HCT116 (cell line): ENCODE results near the gene UBA52. TPM values are rescaled to one million over a fixed set of nuclear protein-coding genes. Genes with fewer than 3 reads are reported as not detected.

Source experiments
- ATAC-seq: fragments of 200-7000 bp; cut with Tn5 transposase; 2 replicates; pipeline ENCODE4 v1.9.1; 2020; ENCODE audit warnings: mild to moderate bottlenecking, moderate library complexity
- BruUV-seq: library from RNA; stranded (reverse); fragments of 400-500 nt; replicated peaks from 2 replicates; lab custom pipeline; 2021; lab: Mats Ljungman, UMichigan
- CTCF ChIA-PET: fragments of 300-600 bp; sonication (Branson Sonifier 250); formaldehyde crosslinking; loops from one replicate; lab custom pipeline; 2021; ENCODE audit warnings: antibody characterized with exemption; lab: Charles Lee
- POLR2A ChIA-PET: fragments of 300-600, 350-600 bp; sonication (Branson Sonifier 250); formaldehyde crosslinking; loops from one replicate; lab custom pipeline; 2021; ENCODE audit warnings: antibody characterized with exemption; lab: Charles Lee
- RAD21 ChIA-PET, 2 experiments: fragments of 300-600 bp; sonication (Branson Sonifier 250); formaldehyde crosslinking; loops; one replicate each; lab custom pipeline; 2023; ENCODE audit warnings: low total read pairs in 2 of 2; ENCODE audit not compliant: uncharacterized antibody in 2 of 2, unreplicated experiment in 2 of 2, low non-redundant PET in 1 of 2; lab: Charles Lee
- DNase-seq: peaks from one replicate; pipeline ENCODE4 v3.0.0-alpha.2; 2010; ENCODE audit warnings: low read depth, low spot score
- H2AFZ ChIP-seq: fragments of 200-600 bp; shearing (Covaris generic), sonication (generic); 2 replicates; pipeline ENCODE4 v1.6.1; 2017; ENCODE audit warnings: low read depth, mixed run types, mixed read lengths, antibody characterized with exemption, low read length; ENCODE audit not compliant: poor library complexity, severe bottlenecking
- H3K27ac ChIP-seq: 2 replicates; pipeline ENCODE4 v1.5.1; 2012; ENCODE audit warnings: low read depth, low read length
- H3K27me3 ChIP-seq: fragments of 200-600 bp; sonication (generic); 2 replicates; pipeline ENCODE4 v1.6.1; 2016; ENCODE audit warnings: mixed run types, low read length, mixed read lengths; ENCODE audit not compliant: insufficient read depth
- H3K36me3 ChIP-seq, 2 experiments: fragments of 200-500 bp in 1 of 2; fragments of 200-600 bp in 1 of 2; sonication (Bioruptor generic) in 1 of 2; sonication (generic) in 1 of 2; 2 replicates each; pipeline versions ENCODE4 v1.5.1 to v1.6.1; 2014 to 2016; ENCODE audit warnings: low read length in 2 of 2, inconsistent platforms in 1 of 2, mixed read lengths in 1 of 2, mixed run types in 1 of 2; ENCODE audit not compliant: insufficient read depth in 2 of 2, control insufficient read depth in 1 of 2
- H3K4me1 ChIP-seq, 2 experiments: fragments of 200-600 bp in 1 of 2; sonication (generic) in 1 of 2; 2 replicates each; pipeline versions ENCODE4 v1.5.1 to v1.6.1; 2012 to 2017; ENCODE audit warnings: low read length in 2 of 2, inconsistent platforms in 1 of 2, mild to moderate bottlenecking in 1 of 2, mixed read lengths in 1 of 2, mixed run types in 1 of 2, moderate library complexity in 1 of 2; ENCODE audit not compliant: insufficient read depth in 2 of 2, control insufficient read depth in 1 of 2
- H3K4me2 ChIP-seq: fragments of 200-600 bp; sonication (generic); 2 replicates; pipeline ENCODE4 v1.6.1; 2017; ENCODE audit warnings: mixed run types, low read length, mixed read lengths
- H3K4me3 ChIP-seq, 2 experiments: fragments of 200-600 bp in 1 of 2; sonication (generic) in 1 of 2; replicated peaks in 1 of 2; 2 replicates each; pipeline ENCODE4 v1.5.1; 2011 to 2016; ENCODE audit warnings: low read length in 2 of 2, control low read depth in 1 of 2, low read depth in 1 of 2, mild to moderate bottlenecking in 1 of 2, mixed read lengths in 1 of 2, mixed run types in 1 of 2
- H3K79me2 ChIP-seq: fragments of 200-600 bp; sonication (generic); 2 replicates; pipeline ENCODE4 v1.6.1; 2017; ENCODE audit warnings: mild to moderate bottlenecking, mixed run types, low read length, moderate library complexity, mixed read lengths; ENCODE audit not compliant: insufficient read depth
- H3K9ac ChIP-seq: fragments of 200-600 bp; sonication (generic); 2 replicates; pipeline ENCODE4 v1.6.1; 2016; ENCODE audit warnings: low read length, mixed read lengths
- H3K9me2 ChIP-seq: fragments of 200-600 bp; sonication (generic), shearing (Covaris generic); 2 replicates; pipeline ENCODE4 v1.6.1; 2017; ENCODE audit warnings: mixed run types, mild to moderate bottlenecking, moderate library complexity; ENCODE audit not compliant: insufficient read depth
- H3K9me3 ChIP-seq, 2 experiments: fragments of 200-500 bp in 1 of 2; fragments of 200-600 bp in 1 of 2; sonication (Bioruptor generic) in 1 of 2; sonication (generic) in 1 of 2; 2 replicates each; pipeline ENCODE4 v1.6.1; 2014 to 2017; ENCODE audit warnings: low read length in 2 of 2, mixed read lengths in 2 of 2, inconsistent platforms in 1 of 2, low read depth in 1 of 2, mild to moderate bottlenecking in 1 of 2, mixed run types in 1 of 2, moderate library complexity in 1 of 2; ENCODE audit not compliant: control insufficient read depth in 1 of 2, insufficient read depth in 1 of 2
- H4K20me1 ChIP-seq: fragments of 200-600 bp; sonication (generic), shearing (Covaris generic); 2 replicates; pipeline ENCODE4 v1.6.1; 2017; ENCODE audit warnings: mixed run types, mild to moderate bottlenecking, moderate library complexity; ENCODE audit not compliant: insufficient read depth
- CBX3 ChIP-seq: IDR thresholded peaks from 2 replicates; pipeline ENCODE4 v1.6.1; 2012; ENCODE audit warnings: low read depth
- CEBPB ChIP-seq: IDR thresholded peaks from 2 replicates; pipeline ENCODE4 v1.6.1; 2012; ENCODE audit warnings: low read depth
- CTCF ChIP-seq, 3 experiments: fragments of 200-600 bp in 1 of 3; sonication (generic) in 1 of 3; IDR thresholded peaks in 2 of 3; conservative IDR thresholded peaks in 1 of 3; 2 replicates each; pipeline ENCODE4 v1.5.1; 2012 to 2017; ENCODE audit warnings: low read depth in 2 of 3, low read length in 2 of 3, antibody characterized with exemption in 1 of 3, borderline replicate concordance in 1 of 3, control low read depth in 1 of 3, mild to moderate bottlenecking in 1 of 3, mixed read lengths in 1 of 3, mixed run types in 1 of 3, moderate library complexity in 1 of 3; ENCODE audit not compliant: insufficient read depth in 1 of 3
- EGR1 ChIP-seq: IDR thresholded peaks from 2 replicates; pipeline ENCODE4 v1.6.1; 2012; ENCODE audit warnings: low read depth
- ELF1 ChIP-seq: IDR thresholded peaks from 2 replicates; pipeline ENCODE4 v1.6.1; 2012; ENCODE audit warnings: low read depth, borderline replicate concordance
- EZH2 ChIP-seq: fragments of 200-600 bp; sonication (generic); IDR thresholded peaks from 2 replicates; pipeline ENCODE4 v1.6.1; 2017; ENCODE audit warnings: antibody characterized with exemption, mixed run types
- EZH2phosphoT487 ChIP-seq: fragments of 200-600 bp; IDR thresholded peaks from 2 replicates; pipeline ENCODE4 v1.6.1; 2018; ENCODE audit warnings: antibody characterized with exemption, borderline replicate concordance
- FOSL1 ChIP-seq: IDR thresholded peaks from 2 replicates; pipeline ENCODE4 v1.6.1; 2012; ENCODE audit warnings: low read depth
- POLR2AphosphoS5 ChIP-seq: IDR thresholded peaks from 2 replicates; pipeline ENCODE4 v1.6.1; 2011; ENCODE audit warnings: mild to moderate bottlenecking, low read depth, low read length, moderate library complexity
- RAD21 ChIP-seq: IDR thresholded peaks from 2 replicates; pipeline ENCODE4 v1.6.1; 2012; ENCODE audit warnings: low read depth, mild to moderate bottlenecking
- REST ChIP-seq: IDR thresholded peaks from 2 replicates; pipeline ENCODE4 v1.6.1; 2012; ENCODE audit warnings: low read depth
- SP1 ChIP-seq: IDR thresholded peaks from 2 replicates; pipeline ENCODE4 v1.6.1; 2012; ENCODE audit warnings: low read depth
- YY1 ChIP-seq: IDR thresholded peaks from 2 replicates; pipeline ENCODE4 v1.6.1; 2011; ENCODE audit warnings: low read length, low read depth, moderate library complexity, mild to moderate bottlenecking; ENCODE audit not compliant: insufficient replicate concordance; ENCODE audit errors: extremely low read depth
- ZBTB33 ChIP-seq: IDR thresholded peaks from 2 replicates; pipeline ENCODE4 v1.6.1; 2011; ENCODE audit warnings: mild to moderate bottlenecking, low read length, moderate library complexity; ENCODE audit not compliant: insufficient replicate concordance; ENCODE audit errors: extremely low read depth
- ZFX ChIP-seq: fragments of 450-650 bp; IDR thresholded peaks from 2 replicates; pipeline ENCODE4 v1.6.1; 2017
- intact Hi-C: fragments of 100-400 bp; cut with micrococcal nuclease; formaldehyde crosslinking; loops from 2 replicates; pipeline ENCODE4 v1.10.0; 2022
- total RNA-seq: library from RNA; stranded (reverse); gene quantifications from one replicate; pipeline ENCODE4 v1.2.1, GENCODE V29; 2021; ENCODE audit not compliant: unreplicated experiment

The UBA52 gene
- total RNA-seq, 1 experiment from 2014 or later, result 1,743 TPM

- TF ChIP-seq REST (no peak), ELF1 (peak; percentile 96; the same call in 1 of the 2 replicates), EZH2 (no peak), ZFX (peak; percentile 86; the same call in 1 of the 2 replicates)
Measured at GRCh38 chr19:18571564-18572344, at the start of gene UBA52 (continued).

GRCh38 chr19:18522124-18522861 is 49.4 kb upstream of the UBA52 start:
- Histone ChIP-seq H3K4me1 (peaks cover 14 to 33% of the 10 kb centered on the region in 2 experiments), H3K36me3 (no peaks in the 10 kb centered on the region; a peak in 1 of 4 replicates), H4K20me1 (no peaks in the 10 kb centered on the region), H3K79me2 (peaks cover 44% of the 10 kb centered on the region), H3K9ac (peak overlapping the region; percentile 98), H2AFZ (no peak overlapping the region), H3K4me3 (peak overlapping the region; percentile 92 to 94), H3K9me2 (no peaks in the 10 kb centered on the region), H3K27me3 (no peaks in the 10 kb centered on the region), H3K27ac (peak overlapping the region; percentile 48), H3K4me2 (peak overlapping the region; percentile 80), H3K9me3 (no peaks in the 10 kb centered on the region)
- BruUV-seq, result no TSS peak
- ChIA-PET CTCF (no interaction called here), POLR2A (interaction anchor here (1.3 to 3.5 kb wide), 4 partner anchors 12 to 49 kb away, joined by 3 to 15 read pairs (median 9); partner anchors contain the start of genes KXD1 and UBA52), RAD21 (no interaction called here)
- intact Hi-C loops, result loop anchor here (1.0 to 2.0 kb wide), 2 partner anchors 35 to 115 kb away; partner anchors contain the start of genes KLHL26 and KXD1
- peak; percentile 89 for ATAC-seq
- peak; percentile 99 for DNase-seq
- TF ChIP-seq CBX3, result no peak
- no peak for TF ChIP-seq ZBTB33
- no peak for TF ChIP-seq EZH2phosphoT487
- TF ChIP-seq POLR2AphosphoS5, result peak; percentile 74
- TF ChIP-seq CTCF (IDR thresholded peaks at IDR 0.05 in 2 of 3, conservative IDR thresholded peaks at IDR 0.05 in 1 of 3; ENCODE audit: borderline replicate concordance in 1 of 3, insufficient read depth in 1 of 3, low read depth in 2 of 3, low read length in 2 of 3), result no peak
- TF ChIP-seq EZH2, result no peak
- TF ChIP-seq EGR1, result peak; percentile 83
- TF ChIP-seq FOSL1, result no peak
- TF ChIP-seq ZFX, result no peak
- TF ChIP-seq SP1, result peak; percentile 83
- TF ChIP-seq CEBPB, result no peak
- no peak for TF ChIP-seq RAD21
- no peak for TF ChIP-seq YY1
